ENCODE measurements around the gene LANCL2. TPM values are rescaled to one million over a fixed set of nuclear protein-coding genes. Genes with fewer than 3 reads are reported as not detected.

Gene LANCL2
- polyA plus RNA-seq, 4 donors: 12.1 to 19.4 (median 13.8) TPM

Other genes with a start within 250 kb of the LANCL2 start
- 10 to 100 TPM; 24.6 to 37.8 (median 33.1) TPM for gene VOPP1, start 207.2 kb downstream of the LANCL2 start, polyA plus RNA-seq